ENCODE data around the gene BDH1.

Gene BDH1

GRCh38 chr3:197463279-197463678, 92.5 kb downstream of the BDH1 start:
- peak; percentile 48 for ATAC-seq
- Mint-ChIP-seq H3K9me3 (no peaks in the 10 kb centered on the region), H3K27ac (no peak overlapping the region), H3K4me3 (peak overlapping the region in 1 of 2 donors; percentile 13), H3K4me1 (peaks cover 57% of the 10 kb centered on the region), H3K27me3 (peaks cover 34% of the 10 kb centered on the region)
- DNase-seq: no peak

DNA sequence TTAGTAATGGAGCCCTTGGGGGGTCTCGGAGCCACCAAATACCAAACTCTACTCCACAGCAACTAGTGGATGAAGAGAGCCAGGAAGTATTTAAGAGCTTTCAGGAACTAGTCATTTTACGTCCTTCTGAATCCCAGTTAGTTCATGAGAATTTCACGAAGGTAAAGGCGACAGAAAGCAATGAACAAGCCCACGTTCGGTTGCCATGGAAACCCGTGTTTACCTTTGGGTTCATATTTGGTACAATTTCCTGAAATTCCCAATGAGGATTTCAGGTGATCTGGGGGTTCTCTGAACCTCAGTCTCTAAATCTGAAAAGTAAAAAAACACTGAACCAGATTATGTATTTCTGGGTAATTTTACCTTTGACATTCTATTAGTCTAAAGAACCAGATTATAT, 93.0 kb downstream of the BDH1 start:
- H3K9me3 Mint-ChIP-seq: no peaks in the 10 kb centered on the region
- peak overlapping the region in 1 of 2 donors; percentile 13 for H3K4me3 Mint-ChIP-seq
- peaks cover 57% of the 10 kb centered on the region for H3K4me1 Mint-ChIP-seq
- no peak overlapping the region for H3K27ac Mint-ChIP-seq
- peaks cover 29% of the 10 kb centered on the region for H3K27me3 Mint-ChIP-seq
- ATAC-seq: no peak
- no peak for DNase-seq

DNA sequence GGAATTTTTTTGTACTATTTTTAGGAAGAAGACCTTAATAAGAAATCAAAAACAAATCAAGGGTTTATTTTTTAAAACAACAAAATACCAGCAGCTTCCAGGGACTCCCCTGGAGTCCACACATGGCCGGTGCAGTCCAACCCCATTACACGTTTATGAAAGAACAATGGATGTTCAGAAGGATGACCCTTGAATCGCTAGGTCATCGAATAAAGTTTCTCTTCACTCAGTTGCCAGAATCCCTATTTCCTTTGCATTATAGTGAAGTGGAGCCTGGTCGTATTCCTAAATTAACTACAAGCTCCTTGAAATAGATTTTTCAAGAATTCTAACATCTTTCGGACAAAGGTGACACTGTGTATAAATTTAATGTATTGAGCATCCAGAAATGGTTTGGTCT, 95.1 kb downstream of the BDH1 start:
- Mint-ChIP-seq H3K4me3 (no peak overlapping the region), H3K4me1 (peaks cover 51% of the 10 kb centered on the region), H3K27me3 (peaks cover 26% of the 10 kb centered on the region), H3K27ac (no peak overlapping the region), H3K9me3 (no peaks in the 10 kb centered on the region)
- DNase-seq: no peak
- no peak for ATAC-seq

DNA sequence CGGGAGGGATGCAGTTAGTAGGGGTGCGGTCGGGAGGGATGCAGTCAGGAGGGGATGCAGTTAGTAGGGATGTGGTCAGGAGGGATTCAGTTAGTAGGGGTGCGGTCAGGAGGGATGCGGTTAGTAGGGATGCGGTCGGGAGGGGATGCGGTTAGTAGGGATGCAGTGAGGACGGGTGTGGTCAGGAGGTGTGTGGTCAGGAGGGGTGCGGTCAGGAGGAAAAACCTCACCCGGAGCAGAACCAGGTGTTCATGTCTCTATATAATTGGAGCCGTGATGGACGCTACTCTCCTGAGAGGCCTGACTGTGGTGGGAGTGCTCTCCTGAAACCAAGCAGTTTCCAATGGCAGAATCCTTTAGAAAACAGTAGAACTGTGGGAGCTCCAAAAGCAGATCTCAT, 95.8 kb downstream of the BDH1 start:
- ATAC-seq (no peak), DNase-seq (no peak)
- H3K27ac Mint-ChIP-seq: peak overlapping the region in 1 of 2 donors; percentile 87
- peaks cover 27% of the 10 kb centered on the region for H3K27me3 Mint-ChIP-seq
- no peaks in the 10 kb centered on the region for H3K9me3 Mint-ChIP-seq
- peaks cover 50% of the 10 kb centered on the region for H3K4me1 Mint-ChIP-seq
- H3K4me3 Mint-ChIP-seq: no peak overlapping the region

Measured in stimulated activated naive CD8-positive, alpha-beta T cell treated with anti-CD3 and anti-CD28 coated beads, Interleukin-15, amount 100 ng/mL, for 72 hours (primary cell).